Ovary (tissue), 9 donors: ENCODE measurements around the gene ZNF646. TPM values are rescaled to one million over a fixed set of nuclear protein-coding genes. Genes with fewer than 3 reads are reported as not detected.

ENCODE experiments used
- DNase-seq, 5 donors: peaks; one replicate each; pipeline ENCODE4 v3.0.0-alpha.2; 2019 to 2020
- H3K27ac ChIP-seq, 2 donors: fragments of 200-600 bp; one replicate each; pipeline versions ENCODE4 v1.5.1 to v1.8.0; 2019 to 2022
- H3K27me3 ChIP-seq: fragments of 200-600 bp; one replicate; pipeline ENCODE4 v1.8.0; 2022
- H3K36me3 ChIP-seq: fragments of 200-600 bp; sonication (generic); one replicate; pipeline ENCODE4 v1.5.1; 2019
- H3K4me1 ChIP-seq: one replicate; pipeline ENCODE4 v1.8.1; 2013; ENCODE audit warnings: mild to moderate bottlenecking, moderate library complexity; ENCODE audit not compliant: insufficient read depth
- H3K4me3 ChIP-seq: fragments of 200-600 bp; sonication (generic); one replicate; pipeline ENCODE4 v1.5.1; 2017
- H3K9me3 ChIP-seq, 2 donors: fragments of 200-600 bp in 1 of 2; sonication (generic) in 1 of 2; one replicate each; pipeline versions ENCODE4 v1.5.1 to v1.8.1; 2013 to 2019; ENCODE audit warnings: mild to moderate bottlenecking in 1 of 2, moderate library complexity in 1 of 2
- EP300 ChIP-seq: sonication (generic); formaldehyde crosslinking; IDR thresholded peaks from one replicate; pipeline ENCODE4 v1.6.1; 2017; ENCODE audit warnings: antibody characterized with exemption
- POLR2A ChIP-seq: fragments of 450-650 bp; IDR thresholded peaks from one replicate; pipeline ENCODE4 v1.6.1; 2017; ENCODE audit warnings: antibody characterized with exemption, mild to moderate bottlenecking, moderate library complexity
- WGBS, 3 donors: extraction: QIAGEN DNeasy Blood & Tissue Kit in 1 of 3; methylation state at CpG; one replicate each; pipeline versions ENCODE4 v1.1.5 to v1.1.7; 2013 to 2017; 5-methylcytosine and 5-hydroxymethylcytosine counted together
- intact Hi-C, 4 donors: fragments of 100-400 bp; cut with DNase I; formaldehyde crosslinking; loops; one replicate each; pipeline versions ENCODE4 v1.11.0 to v1.15.1; 2022 to 2023
- polyA plus RNA-seq, 2 donors: library from polyadenylated mRNA; stranded (reverse); fragments of 200-250 nt in 1 of 2; fragments of 350-450 nt in 1 of 2; fragmentation: Illumina TruSeq in 1 of 2; extraction: RNeasy Lipid Tissue Mini Kit (QIAGEN cat#74804) in 1 of 2; gene quantifications; one replicate each; pipeline ENCODE4 v1.2.3, GENCODE V29; 2013 to 2014
- total RNA-seq, 7 donors: library from RNA; depleted of rRNA in 2 of 7; stranded (reverse); fragments of >200 nt in 2 of 7; fragmentation: NEBNext Ultra II Directional in 3 of 7; extraction: Animal tissue kit (Norgen Biotek cat#: 25700) in 3 of 7; gene quantifications; one replicate each; pipeline versions ENCODE4 v1.1.0 to v1.2.4, GENCODE V29; 2016 to 2023
- TF ChIP-seq, protein P1 (sequence below), 3 donors: fragments of 450-650 bp in 2 of 3; fragments of 200-600 bp in 1 of 3; IDR thresholded peaks; one replicate each; pipeline versions ENCODE4 v1.5.1 to v1.8.0; 2016 to 2022; ENCODE audit warnings: antibody characterized with exemption in 3 of 3, mild to moderate bottlenecking in 1 of 3
- donor health status: DM: no; HTN: no; CAD: no; lungs with moderate emphysema.
- donor health status: DM: no; HTN: no; CAD: no.
- donor health status: Bipolar disorder and iron deficiency.
- donor health status: DM: yes; HTN: yes; CAD: no.
- donor health status: DM: no; HTN: no; CAD: no.
- donor health status: DM: yes; HTN: yes; CAD: no.

The ZNF646 gene
- total and polyA plus RNA-seq, 9 donors, result 2.3 to 16.3 (median 14.6) TPM

DNA sequence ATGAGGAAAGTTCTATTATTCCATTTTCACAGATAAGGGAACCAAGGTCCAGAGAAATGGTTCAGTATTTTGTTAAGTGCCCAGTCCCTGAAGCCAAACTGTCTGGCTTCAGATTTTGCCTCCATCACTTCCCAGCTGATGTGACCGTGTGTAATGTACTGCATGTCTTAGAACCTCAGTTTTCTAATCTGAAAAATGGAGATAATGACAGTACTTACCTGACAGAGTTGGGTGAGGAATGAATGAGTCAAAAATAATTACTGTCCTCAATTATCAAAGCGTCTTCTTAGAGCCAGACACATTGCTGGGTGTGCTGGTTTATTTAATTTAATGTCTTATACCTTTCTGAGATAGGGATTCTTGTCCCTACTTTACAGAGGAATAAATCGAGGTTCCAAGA, 6.9 kb upstream of the ZNF646 start:
- TF ChIP-seq EP300, result no peak
- TF ChIP-seq POLR2A, result no peak
- TF ChIP-seq, protein P1, sequence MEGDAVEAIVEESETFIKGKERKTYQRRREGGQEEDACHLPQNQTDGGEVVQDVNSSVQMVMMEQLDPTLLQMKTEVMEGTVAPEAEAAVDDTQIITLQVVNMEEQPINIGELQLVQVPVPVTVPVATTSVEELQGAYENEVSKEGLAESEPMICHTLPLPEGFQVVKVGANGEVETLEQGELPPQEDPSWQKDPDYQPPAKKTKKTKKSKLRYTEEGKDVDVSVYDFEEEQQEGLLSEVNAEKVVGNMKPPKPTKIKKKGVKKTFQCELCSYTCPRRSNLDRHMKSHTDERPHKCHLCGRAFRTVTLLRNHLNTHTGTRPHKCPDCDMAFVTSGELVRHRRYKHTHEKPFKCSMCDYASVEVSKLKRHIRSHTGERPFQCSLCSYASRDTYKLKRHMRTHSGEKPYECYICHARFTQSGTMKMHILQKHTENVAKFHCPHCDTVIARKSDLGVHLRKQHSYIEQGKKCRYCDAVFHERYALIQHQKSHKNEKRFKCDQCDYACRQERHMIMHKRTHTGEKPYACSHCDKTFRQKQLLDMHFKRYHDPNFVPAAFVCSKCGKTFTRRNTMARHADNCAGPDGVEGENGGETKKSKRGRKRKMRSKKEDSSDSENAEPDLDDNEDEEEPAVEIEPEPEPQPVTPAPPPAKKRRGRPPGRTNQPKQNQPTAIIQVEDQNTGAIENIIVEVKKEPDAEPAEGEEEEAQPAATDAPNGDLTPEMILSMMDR (IDR thresholded peaks at IDR 0.05), result no peak
- Histone ChIP-seq H3K4me1 (peaks cover 2% of the 10 kb centered on the region), H3K9me3 (no peaks in the 10 kb centered on the region), H3K27me3 (no peaks in the 10 kb centered on the region), H3K27ac (no peak overlapping the region), H3K36me3 (no peaks in the 10 kb centered on the region), H3K4me3 (no peak overlapping the region)
- 89 to 93% (median 91%) methylated on average over 3 of the region's 3 CpGs for WGBS, 3 donors
- DNase-seq, result no peak
- intact Hi-C loops, result no loop called here

- Histone ChIP-seq H3K4me1 (peaks cover 4% of the 10 kb centered on the region), H3K27ac (no peak overlapping the region), H3K36me3 (no peaks in the 10 kb centered on the region), H3K27me3 (no peaks in the 10 kb centered on the region), H3K4me3 (no peak overlapping the region), H3K9me3 (no peaks in the 10 kb centered on the region)
- WGBS, 3 donors, result 23 to 33% (median 31%) methylated on average over 4 of the region's 4 CpGs
- no peak for DNase-seq
- no peak for TF ChIP-seq EP300
- TF ChIP-seq, protein P1 (IDR thresholded peaks at IDR 0.05), result no peak
- TF ChIP-seq POLR2A, result no peak
- intact Hi-C loops, result no loop called here
Measured at GRCh38 chr16:31071861-31072260, 2.4 kb upstream of the ZNF646 start.

GRCh38 chr16:31072540-31073141, 1.6 kb upstream of the ZNF646 start:
- Histone ChIP-seq H3K9me3 (no peaks in the 10 kb centered on the region), H3K4me3 (peak overlapping the region; percentile 94), H3K27me3 (no peaks in the 10 kb centered on the region), H3K4me1 (peaks cover 4% of the 10 kb centered on the region), H3K36me3 (no peaks in the 10 kb centered on the region), H3K27ac (no peak overlapping the region)
- intact Hi-C loops, result no loop called here
- TF ChIP-seq, protein P1 (IDR thresholded peaks at IDR 0.05), result no peak
- TF ChIP-seq POLR2A (no peak), EP300 (no peak)
- 1% methylated on average over 27 of the region's 27 CpGs for whole genome bisulfite sequencing, 3 donors
- no peak for DNase-seq

GRCh38 chr16:31073142-31073969, 866 bp upstream of the ZNF646 start:
- intact Hi-C loops, result no loop called here
- Histone ChIP-seq H3K27me3 (no peaks in the 10 kb centered on the region), H3K4me1 (peaks cover 4% of the 10 kb centered on the region), H3K4me3 (peak overlapping the region; percentile 94), H3K27ac (peak overlapping the region; percentile 79 to 86), H3K36me3 (no peaks in the 10 kb centered on the region), H3K9me3 (no peaks in the 10 kb centered on the region)
- 0% methylated on average over 67 to 83 of the region's 83 CpGs for WGBS, 3 donors
- no peak for TF ChIP-seq POLR2A
- TF ChIP-seq, protein P1 (IDR thresholded peaks at IDR 0.05), result peak in 1 of 3 donors; percentile 16
- peak; percentile 85 to 92 (median 87) for DNase-seq
